H9 (cell line): ENCODE measurements around the gene MTHFD1L. TPM values are rescaled to one million over a fixed set of nuclear protein-coding genes. Genes with fewer than 3 reads are reported as not detected.
"Not testable (repeated sequence)": the region's sequence is repeated elsewhere in the genome, so short reads cannot be mapped to it uniquely, and the experiment has no call there.

Source experiments
- DNase-seq: peaks from one replicate; pipeline ENCODE4 v3.0.0-alpha.2; 2017
- H2AFZ ChIP-seq: one replicate; pipeline ENCODE4 v1.6.1; 2013; ENCODE audit warnings: mild to moderate bottlenecking, low read length, control low read depth, moderate library complexity
- H2AK5ac ChIP-seq: 2 replicates; pipeline ENCODE4 v1.6.1; 2013; ENCODE audit warnings: low read length, control low read depth, mixed read lengths; ENCODE audit not compliant: insufficient read length
- H2BK120ac ChIP-seq: one replicate; pipeline ENCODE4 v1.6.1; 2013; ENCODE audit warnings: low read depth, mild to moderate bottlenecking, low read length, control low read depth, inconsistent platforms; ENCODE audit not compliant: poor library complexity, severe bottlenecking
- H2BK12ac ChIP-seq: 2 replicates; pipeline ENCODE4 v1.6.1; 2013; ENCODE audit warnings: low read length, control low read depth, mixed read lengths, low read depth; ENCODE audit not compliant: insufficient read length
- H2BK15ac ChIP-seq: 2 replicates; pipeline ENCODE4 v1.6.1; 2013; ENCODE audit warnings: low read depth, low read length, control low read depth
- H2BK20ac ChIP-seq: one replicate; pipeline ENCODE4 v1.6.1; 2013; ENCODE audit warnings: low read depth, mild to moderate bottlenecking, low read length, control low read depth, inconsistent platforms; ENCODE audit not compliant: poor library complexity, severe bottlenecking
- H2BK5ac ChIP-seq: 2 replicates; pipeline ENCODE4 v1.6.1; 2013; ENCODE audit warnings: low read length, control low read depth, mixed read lengths; ENCODE audit not compliant: insufficient read length
- H3K14ac ChIP-seq: 2 replicates; pipeline ENCODE4 v1.6.1; 2013; ENCODE audit warnings: low read length, control low read depth; ENCODE audit not compliant: insufficient read depth
- H3K18ac ChIP-seq: 2 replicates; pipeline ENCODE4 v1.6.1; 2013; ENCODE audit warnings: low read depth, mild to moderate bottlenecking, mixed read lengths, low read length, control low read depth; ENCODE audit not compliant: insufficient read length
- H3K23ac ChIP-seq: 2 replicates; pipeline ENCODE4 v1.6.1; 2013; ENCODE audit warnings: low read length, control low read depth, mixed read lengths, low read depth; ENCODE audit not compliant: insufficient read length
- H3K23me2 ChIP-seq: 2 replicates; pipeline ENCODE4 v1.6.1; 2013; ENCODE audit warnings: low read depth, mild to moderate bottlenecking, mixed read lengths, low read length, control low read depth; ENCODE audit not compliant: insufficient read length, poor library complexity, severe bottlenecking
- H3K27ac ChIP-seq: 2 replicates; pipeline ENCODE4 v1.5.1; 2013; ENCODE audit warnings: low read length, control low read depth, mixed read lengths, low read depth; ENCODE audit not compliant: insufficient read length
- H3K27me3 ChIP-seq: 2 replicates; pipeline ENCODE4 v1.6.1; 2013; ENCODE audit warnings: low read length, control low read depth, inconsistent platforms; ENCODE audit not compliant: insufficient read depth
- H3K4ac ChIP-seq: 2 replicates; pipeline ENCODE4 v1.6.1; 2013; ENCODE audit warnings: low read depth, mild to moderate bottlenecking, control low read depth, inconsistent platforms, low read length, moderate library complexity
- H3K4me1 ChIP-seq: 2 replicates; pipeline ENCODE4 v1.6.1; 2013; ENCODE audit warnings: low read length, control low read depth, inconsistent platforms; ENCODE audit not compliant: insufficient read depth
- H3K4me2 ChIP-seq: 2 replicates; pipeline ENCODE4 v1.6.1; 2013; ENCODE audit warnings: low read length, control low read depth, mixed read lengths; ENCODE audit not compliant: insufficient read length, insufficient read depth
- H3K56ac ChIP-seq: 2 replicates; pipeline ENCODE4 v1.6.1; 2013; ENCODE audit warnings: low read depth, mild to moderate bottlenecking, mixed read lengths, low read length, control low read depth; ENCODE audit not compliant: insufficient read length
- H3K79me1 ChIP-seq: 2 replicates; pipeline ENCODE4 v1.6.1; 2013; ENCODE audit warnings: low read depth, mild to moderate bottlenecking, moderate library complexity, low read length, control low read depth, inconsistent platforms; ENCODE audit not compliant: insufficient read depth, poor library complexity, severe bottlenecking
- H3K79me2 ChIP-seq: 2 replicates; pipeline ENCODE4 v1.6.1; 2013; ENCODE audit warnings: low read length, control low read depth, inconsistent platforms; ENCODE audit not compliant: insufficient read depth
- H3K9ac ChIP-seq: 2 replicates; pipeline ENCODE4 v1.6.1; 2013; ENCODE audit warnings: low read length, control low read depth, mixed read lengths; ENCODE audit not compliant: insufficient read length; ENCODE audit errors: extremely low read depth
- H3K9me3 ChIP-seq: one replicate; pipeline ENCODE4 v1.6.1; 2013; ENCODE audit warnings: low read depth, low read length, inconsistent platforms; ENCODE audit not compliant: control insufficient read depth
- H3T11ph ChIP-seq: one replicate; pipeline ENCODE4 v1.6.1; 2013; ENCODE audit warnings: mild to moderate bottlenecking, low read length, control low read depth, inconsistent platforms
- H4K20me1 ChIP-seq: one replicate; pipeline ENCODE4 v1.6.1; 2013; ENCODE audit not compliant: control insufficient read depth, insufficient read length, insufficient read depth
- H4K5ac ChIP-seq: 2 replicates; pipeline ENCODE4 v1.6.1; 2013; ENCODE audit warnings: low read depth, mild to moderate bottlenecking, mixed read lengths, low read length, control low read depth; ENCODE audit not compliant: insufficient read length
- H4K8ac ChIP-seq: replicated peaks from 2 replicates; pipeline ENCODE4 v1.6.1; 2013; ENCODE audit warnings: low read length, control low read depth, mixed read lengths, low read depth; ENCODE audit not compliant: insufficient read length
- H4K91ac ChIP-seq: 2 replicates; pipeline ENCODE4 v1.6.1; 2013; ENCODE audit warnings: low read depth, mild to moderate bottlenecking, moderate library complexity, mixed read lengths, low read length, control low read depth; ENCODE audit not compliant: insufficient read length
- H3K27ac Mint-ChIP-seq, 3 experiments: 2 replicates in 2 of 3; 3 replicates in 1 of 3; pipeline ENCODE4 v1.8.0; 2020 to 2021; ENCODE audit warnings: mixed read lengths in 3 of 3, mild to moderate bottlenecking in 1 of 3, moderate library complexity in 1 of 3
- H3K27me3 Mint-ChIP-seq: 2 replicates; pipeline ENCODE4 v1.8.0; 2021; ENCODE audit warnings: low read depth, mild to moderate bottlenecking, moderate library complexity, mixed read lengths
- H3K36me3 Mint-ChIP-seq, 3 experiments: 2 replicates in 2 of 3; 3 replicates in 1 of 3; pipeline ENCODE4 v1.8.0; 2020 to 2021; ENCODE audit warnings: low read depth in 3 of 3, mixed read lengths in 3 of 3; ENCODE audit not compliant: insufficient read depth in 1 of 3
- H3K4me1 Mint-ChIP-seq, 2 experiments: 2 replicates each; pipeline ENCODE4 v1.8.0; 2020; ENCODE audit warnings: mixed read lengths in 2 of 2
- H3K4me3 Mint-ChIP-seq, 2 experiments: 2 replicates in 1 of 2; 3 replicates in 1 of 2; pipeline ENCODE4 v1.8.0; 2020 to 2021; ENCODE audit warnings: mild to moderate bottlenecking in 2 of 2, mixed read lengths in 2 of 2, moderate library complexity in 1 of 2
- H3K9me3 Mint-ChIP-seq, 2 experiments: 2 replicates in 1 of 2; 3 replicates in 1 of 2; pipeline ENCODE4 v1.8.0; 2020; ENCODE audit warnings: mild to moderate bottlenecking in 2 of 2, mixed read lengths in 2 of 2, moderate library complexity in 1 of 2
- WGBS: extraction: QIAGEN DNeasy Blood & Tissue Kit; methylation state at CpG from one replicate; pipeline ENCODE4 v1.1.7; 2013; ENCODE audit warnings: missing lambda C conversion rate, low lambda C conversion rate, mixed read lengths; ENCODE audit not compliant: insufficient read length; ENCODE audit errors: extremely low coverage; 5-methylcytosine and 5-hydroxymethylcytosine counted together
- total RNA-seq: library from RNA; stranded (reverse); gene quantifications from 2 replicates; pipeline ENCODE4 v1.2.1, GENCODE V29; 2021

Gene MTHFD1L
- total RNA-seq, 1 experiment from 2014 or later = 90.2 TPM

DNA sequence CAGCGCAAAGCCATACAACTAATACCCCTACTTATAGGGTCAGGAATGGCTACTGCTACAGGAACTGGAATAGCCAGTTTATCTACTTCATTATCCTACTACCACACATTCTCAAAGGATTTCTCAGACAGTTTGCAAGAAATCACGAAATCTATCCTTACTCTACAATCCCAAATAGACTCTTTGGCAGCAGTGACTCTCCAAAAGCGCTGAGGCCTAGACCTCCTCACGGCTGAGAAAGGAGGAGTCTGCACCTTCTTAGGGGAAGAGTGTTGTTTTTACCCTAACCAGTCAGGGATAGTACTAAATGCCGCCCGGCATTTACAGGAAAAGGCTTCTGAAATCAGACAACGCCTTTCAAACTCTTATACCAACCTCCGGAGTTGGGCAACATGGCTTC, 10.3 kb upstream of the MTHFD1L start:
- H4K8ac ChIP-seq, H2BK20ac ChIP-seq, H3K79me2 ChIP-seq, H4K20me1 ChIP-seq, H3K14ac ChIP-seq, H3K9me3 ChIP-seq, H3K79me1 ChIP-seq, H3K9ac ChIP-seq, H3K23ac ChIP-seq, H2AFZ ChIP-seq, H3K4me1 ChIP-seq, H3K27me3 Mint-ChIP-seq, H4K5ac ChIP-seq, H3K27ac Mint-ChIP-seq, H3K4me3 Mint-ChIP-seq, H3K23me2 ChIP-seq, H3T11ph ChIP-seq, H2BK15ac ChIP-seq, H3K36me3 Mint-ChIP-seq, H3K27ac ChIP-seq, H2AK5ac ChIP-seq, H2BK120ac ChIP-seq, H3K27me3 ChIP-seq, H3K18ac ChIP-seq, H2BK12ac ChIP-seq, H3K9me3 Mint-ChIP-seq, DNase-seq, H3K4ac ChIP-seq, H2BK5ac ChIP-seq, H3K4me2 ChIP-seq, H3K56ac ChIP-seq, H4K91ac ChIP-seq: not testable (repeated sequence)
- H3K4me1 Mint-ChIP-seq = peaks cover 13 to 15% of the 10 kb centered on the region in 2 experiments
- no CpG with 5 or more reads among the region's 8 CpGs for WGBS
